ENCODE measurements around the gene LNP1. TPM values are rescaled to one million over a fixed set of nuclear protein-coding genes. Genes with fewer than 3 reads are reported as not detected.
"Not testable (repeated sequence)": the region's sequence is repeated elsewhere in the genome, so short reads cannot be mapped to it uniquely, and the experiment has no call there.

The LNP1 gene
- total RNA-seq, 4 donors from 2014 or later: 1.1 to 3.7 (median 1.9) TPM

DNA sequence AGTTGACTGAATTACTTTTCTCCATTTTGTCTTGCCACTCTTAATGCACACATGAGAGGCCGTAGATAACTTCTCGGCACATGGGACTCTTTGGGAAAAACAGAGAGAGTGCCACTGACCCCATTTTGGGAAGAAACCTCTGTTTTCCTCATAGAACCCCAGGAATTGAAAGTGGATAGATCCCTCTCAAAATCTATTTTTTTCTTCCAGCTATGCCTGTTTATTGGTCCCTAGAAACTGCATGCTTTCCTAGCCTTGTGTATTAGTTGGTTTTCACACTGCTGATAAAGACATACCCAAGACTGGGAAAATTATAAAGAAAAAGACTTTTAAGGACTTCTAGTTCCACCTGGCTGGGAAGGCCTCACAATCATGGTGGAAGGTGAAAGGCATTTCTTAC, 67.3 kb downstream of the LNP1 start:
- no peak for ATAC-seq
- TF ChIP-seq, protein P1, sequence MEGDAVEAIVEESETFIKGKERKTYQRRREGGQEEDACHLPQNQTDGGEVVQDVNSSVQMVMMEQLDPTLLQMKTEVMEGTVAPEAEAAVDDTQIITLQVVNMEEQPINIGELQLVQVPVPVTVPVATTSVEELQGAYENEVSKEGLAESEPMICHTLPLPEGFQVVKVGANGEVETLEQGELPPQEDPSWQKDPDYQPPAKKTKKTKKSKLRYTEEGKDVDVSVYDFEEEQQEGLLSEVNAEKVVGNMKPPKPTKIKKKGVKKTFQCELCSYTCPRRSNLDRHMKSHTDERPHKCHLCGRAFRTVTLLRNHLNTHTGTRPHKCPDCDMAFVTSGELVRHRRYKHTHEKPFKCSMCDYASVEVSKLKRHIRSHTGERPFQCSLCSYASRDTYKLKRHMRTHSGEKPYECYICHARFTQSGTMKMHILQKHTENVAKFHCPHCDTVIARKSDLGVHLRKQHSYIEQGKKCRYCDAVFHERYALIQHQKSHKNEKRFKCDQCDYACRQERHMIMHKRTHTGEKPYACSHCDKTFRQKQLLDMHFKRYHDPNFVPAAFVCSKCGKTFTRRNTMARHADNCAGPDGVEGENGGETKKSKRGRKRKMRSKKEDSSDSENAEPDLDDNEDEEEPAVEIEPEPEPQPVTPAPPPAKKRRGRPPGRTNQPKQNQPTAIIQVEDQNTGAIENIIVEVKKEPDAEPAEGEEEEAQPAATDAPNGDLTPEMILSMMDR (IDR thresholded peaks at IDR 0.05 in 4 of 5, conservative IDR thresholded peaks at IDR 0.05 in 1 of 5): no peak
- TF ChIP-seq POLR2A (IDR thresholded peaks at IDR 0.05): no peak
- no peak overlapping the region for H3K4me3 ChIP-seq
- DNase-seq: no peak
- H3K9me3 ChIP-seq: no peaks in the 10 kb centered on the region
- H3K4me1 ChIP-seq: no peaks in the 10 kb centered on the region
- in situ Hi-C loops (cut with MboI; ENCODE audit: low sequenced_read_pairs in 4 of 4): no loop called here
- intact Hi-C loops (cut with DNase I; ENCODE audit: low total_unique reads): no loop called here
- H3K27ac ChIP-seq: no peak overlapping the region
- H3K36me3 ChIP-seq: no peaks in the 10 kb centered on the region
- H3K27me3 ChIP-seq: no peaks in the 10 kb centered on the region

- no peaks in the 10 kb centered on the region for H3K27me3 ChIP-seq
- no peaks in the 10 kb centered on the region for H3K36me3 ChIP-seq
- H3K27ac ChIP-seq: no peak overlapping the region
- no peaks in the 10 kb centered on the region for H3K9me3 ChIP-seq
- ATAC-seq (no peak), DNase-seq (no peak)
- no peaks in the 10 kb centered on the region for H3K4me1 ChIP-seq
- no peak overlapping the region for H3K4me3 ChIP-seq
- no peak for TF ChIP-seq POLR2A (IDR thresholded peaks at IDR 0.05)
- TF ChIP-seq, protein P1 (IDR thresholded peaks at IDR 0.05 in 4 of 5, conservative IDR thresholded peaks at IDR 0.05 in 1 of 5): no peak
- intact Hi-C loops (cut with DNase I; ENCODE audit: low total_unique reads) (no loop called here), in situ Hi-C loops (cut with MboI; ENCODE audit: low sequenced_read_pairs in 4 of 4) (no loop called here)
These were observed 69.6 kb downstream of the LNP1 start for GRCh38 chr3:100470951-100471350.

DNA sequence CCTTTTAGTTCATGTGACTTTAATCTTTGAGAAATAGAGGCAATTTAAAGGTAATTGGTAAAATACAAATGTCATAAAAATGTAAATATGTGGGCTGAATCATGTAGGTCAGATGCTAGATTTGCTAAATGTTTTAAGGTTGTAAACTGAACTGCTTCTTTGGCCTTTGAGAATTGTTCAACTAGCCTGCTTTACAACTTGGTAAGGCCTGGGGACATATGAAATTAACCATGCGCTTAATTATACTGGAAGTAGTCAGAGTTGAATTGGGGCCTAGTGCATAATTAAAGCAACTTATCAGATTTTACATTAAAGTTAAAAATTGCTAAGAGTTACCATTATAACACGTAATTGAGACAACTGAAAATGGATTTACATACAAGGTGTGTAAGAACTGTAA, 70.1 kb downstream of the LNP1 start:
- Histone ChIP-seq H3K9me3 (no peaks in the 10 kb centered on the region), H3K27me3 (no peaks in the 10 kb centered on the region), H3K27ac (no peak overlapping the region), H3K4me1 (no peaks in the 10 kb centered on the region), H3K4me3 (no peak overlapping the region), H3K36me3 (no peaks in the 10 kb centered on the region)
- TF ChIP-seq, protein P1 (IDR thresholded peaks at IDR 0.05 in 4 of 5, conservative IDR thresholded peaks at IDR 0.05 in 1 of 5): no peak
- no peak for TF ChIP-seq POLR2A (IDR thresholded peaks at IDR 0.05)
- DNase-seq (no peak), ATAC-seq (no peak)
- in situ Hi-C loops (cut with MboI; ENCODE audit: low sequenced_read_pairs in 4 of 4): no loop called here
- intact Hi-C loops (cut with DNase I; ENCODE audit: low total_unique reads): no loop called here

GRCh38 chr3:100477851-100478360, 76.6 kb downstream of the LNP1 start:
- H3K4me3 ChIP-seq; in situ Hi-C loops (cut with MboI; ENCODE audit: low sequenced_read_pairs in 4 of 4); intact Hi-C loops (cut with DNase I; ENCODE audit: low total_unique reads); H3K27ac ChIP-seq; H3K36me3 ChIP-seq; DNase-seq; H3K27me3 ChIP-seq; H3K4me1 ChIP-seq; H3K9me3 ChIP-seq; ATAC-seq: not testable (repeated sequence)

GRCh38 chr3:100478521-100478920, 77.2 kb downstream of the LNP1 start:
- H3K4me1 ChIP-seq; H3K27me3 ChIP-seq; intact Hi-C loops (cut with DNase I; ENCODE audit: low total_unique reads); ATAC-seq; H3K4me3 ChIP-seq; H3K9me3 ChIP-seq; DNase-seq; in situ Hi-C loops (cut with MboI; ENCODE audit: low sequenced_read_pairs in 4 of 4); H3K36me3 ChIP-seq; H3K27ac ChIP-seq: not testable (repeated sequence)

GRCh38 chr3:100480081-100480480, 78.7 kb downstream of the LNP1 start:
- ATAC-seq (no peak), DNase-seq (no peak)
- H3K4me1 ChIP-seq: no peaks in the 10 kb centered on the region
- H3K9me3 ChIP-seq: no peaks in the 10 kb centered on the region
- in situ Hi-C loops (cut with MboI; ENCODE audit: low sequenced_read_pairs in 4 of 4) (no loop called here), intact Hi-C loops (cut with DNase I; ENCODE audit: low total_unique reads) (no loop called here)
- peaks cover 0 to 5% (median 0%) of the 10 kb centered on the region in 3 donors for H3K27me3 ChIP-seq
- no peak overlapping the region for H3K4me3 ChIP-seq
- H3K36me3 ChIP-seq: no peaks in the 10 kb centered on the region
- H3K27ac ChIP-seq: no peak overlapping the region
- no peak for TF ChIP-seq POLR2A (IDR thresholded peaks at IDR 0.05)
- TF ChIP-seq, protein P1 (IDR thresholded peaks at IDR 0.05 in 4 of 5, conservative IDR thresholded peaks at IDR 0.05 in 1 of 5): no peak
